ENCODE measurements around the gene METTL15.

- TF ChIP-seq SUZ12 (IDR thresholded peaks at IDR 0.05) (no peak), FOXK2 (IDR thresholded peaks at IDR 0.05) (no peak), L3MBTL2 (conservative IDR thresholded peaks at IDR 0.05) (no peak), FOXM1 (IDR thresholded peaks at IDR 0.05; ENCODE audit: borderline replicate concordance) (no peak), NFRKB (IDR thresholded peaks at IDR 0.05) (no peak), FOXA1 (IDR thresholded peaks at IDR 0.05) (no peak), ARNT (IDR thresholded peaks at IDR 0.05) (no peak), SP1 (IDR thresholded peaks at IDR 0.05) (no peak)
These were observed 136.9 kb downstream of the METTL15 start for GRCh38 chr11:28245131-28245530.
